Effector memory CD8-positive, alpha-beta T cell (primary cell): ENCODE data around the gene OSCP1.
A peak's percentile ranks its signal among the peaks of the same experiment; 100 is the strongest.

ENCODE experiments used
- ATAC-seq: fragments of 150-1000 bp; cut with Tn5 transposase; replicated peaks from 2 replicates; pipeline ENCODE4 v1.10.0; 2021; ENCODE audit warnings: mild to moderate bottlenecking, moderate library complexity
- DNase-seq, 3 experiments: peaks; one replicate each; pipeline ENCODE4 v3.0.0; 2021
- H3K27ac Mint-ChIP-seq, 2 donors: one replicate each; pipeline ENCODE4 v1.8.0; 2022; ENCODE audit warnings: mild to moderate bottlenecking in 2 of 2, mixed read lengths in 2 of 2, moderate library complexity in 2 of 2
- H3K27me3 Mint-ChIP-seq, 2 donors: one replicate each; pipeline ENCODE4 v1.8.0; 2022; ENCODE audit warnings: mixed read lengths in 2 of 2
- H3K36me3 Mint-ChIP-seq: one replicate; pipeline ENCODE4 v1.8.0; 2022; ENCODE audit warnings: mild to moderate bottlenecking, moderate library complexity, mixed read lengths; ENCODE audit not compliant: insufficient read depth
- H3K4me1 Mint-ChIP-seq, 2 donors: one replicate each; pipeline ENCODE4 v1.8.0; 2022; ENCODE audit warnings: low read depth in 2 of 2, mixed read lengths in 2 of 2
- H3K4me3 Mint-ChIP-seq, 2 donors: one replicate each; pipeline ENCODE4 v1.8.0; 2022; ENCODE audit warnings: mild to moderate bottlenecking in 2 of 2, mixed read lengths in 2 of 2, moderate library complexity in 2 of 2
- H3K9me3 Mint-ChIP-seq, 2 donors: one replicate each; pipeline ENCODE4 v1.8.0; 2022; ENCODE audit warnings: mixed read lengths in 2 of 2

The OSCP1 gene

DNA sequence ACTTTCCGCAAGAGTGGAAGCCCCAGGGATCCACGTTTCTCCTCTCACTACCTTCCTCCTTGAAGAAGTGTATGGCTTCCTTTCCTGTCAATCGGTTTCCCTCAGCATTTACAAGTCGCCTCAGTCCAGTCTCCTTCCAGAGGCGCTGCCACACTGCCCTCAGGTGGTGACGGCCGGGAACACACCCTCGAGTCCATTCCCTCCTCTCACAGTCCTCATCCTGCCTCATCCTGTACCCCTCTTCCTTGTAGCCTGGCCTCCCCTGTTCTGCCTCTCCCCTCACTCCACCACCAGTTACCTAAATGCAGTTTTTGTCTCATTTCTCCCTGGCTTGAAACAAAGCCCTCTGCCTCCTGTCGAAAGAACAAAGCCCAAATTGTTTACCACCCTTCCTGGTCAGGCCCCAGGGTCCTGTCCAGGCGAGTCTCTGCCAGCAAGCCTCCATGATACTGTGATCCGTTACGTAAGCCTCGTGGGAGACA is 29.4 kb downstream of the OSCP1 start:
- H3K4me1 Mint-ChIP-seq: peaks cover 7 to 9% of the 10 kb centered on the region in 2 donors
- no peak overlapping the region for H3K4me3 Mint-ChIP-seq

DNA sequence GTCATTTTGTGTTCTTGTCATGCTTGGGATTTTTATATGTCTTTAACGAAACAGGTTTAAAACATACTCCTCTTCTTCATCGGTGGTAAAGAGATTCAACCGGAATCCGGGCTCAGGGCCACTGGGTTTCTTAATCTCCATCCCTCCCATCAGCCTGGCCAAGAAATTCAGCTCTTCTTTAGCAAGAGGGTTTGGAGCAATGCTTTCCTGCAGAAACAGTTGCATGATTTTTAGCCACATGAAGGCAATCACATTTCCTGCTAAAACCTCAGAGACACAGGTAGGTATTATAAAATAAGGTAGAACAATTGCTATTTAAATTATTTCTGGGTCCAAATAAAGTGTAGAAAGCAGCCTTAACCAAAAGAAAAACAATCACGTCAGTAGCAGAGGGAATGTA is 29.8 kb downstream of the OSCP1 start:
- H3K27ac Mint-ChIP-seq: peak overlapping the region in 1 of 2 donors; percentile 86

More for the DNA sequence above, 29.4 kb downstream of the OSCP1 start:
- peak overlapping the region in 1 of 2 donors; percentile 86 for H3K27ac Mint-ChIP-seq
- DNase-seq: peak; percentile 86 to 92 (median 91)
- no peaks in the 10 kb centered on the region for H3K36me3 Mint-ChIP-seq
- H3K9me3 Mint-ChIP-seq: no peaks in the 10 kb centered on the region
- no peaks in the 10 kb centered on the region for H3K27me3 Mint-ChIP-seq
- peak; percentile 98 for ATAC-seq

DNA sequence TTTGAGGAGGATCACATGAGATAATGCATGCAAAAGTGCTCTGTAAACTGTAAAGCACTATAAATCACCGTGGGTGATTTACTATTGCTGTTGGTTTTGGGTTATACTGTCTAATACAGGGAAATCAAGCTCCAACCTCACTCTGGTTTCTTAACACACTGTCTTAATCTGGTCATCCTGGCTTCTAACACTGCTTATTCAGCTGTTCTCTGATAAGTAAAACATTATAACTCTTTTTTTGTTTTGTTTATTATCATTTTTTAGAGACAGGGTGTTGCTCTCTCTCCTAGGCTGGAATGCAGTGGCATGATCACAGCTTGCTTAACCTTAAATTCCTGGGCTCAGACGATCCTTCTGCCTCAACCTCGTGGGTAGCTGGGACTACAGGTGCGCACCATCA is 30.7 kb downstream of the OSCP1 start:
- H3K27me3 Mint-ChIP-seq: no peaks in the 10 kb centered on the region
- no peaks in the 10 kb centered on the region for H3K9me3 Mint-ChIP-seq
- H3K4me1 Mint-ChIP-seq: peaks cover 7 to 9% of the 10 kb centered on the region in 2 donors
- no peak for DNase-seq
- no peaks in the 10 kb centered on the region for H3K36me3 Mint-ChIP-seq
- no peak overlapping the region for H3K4me3 Mint-ChIP-seq
- no peak for ATAC-seq
- H3K27ac Mint-ChIP-seq: no peak overlapping the region

More for the DNA sequence above, 29.8 kb downstream of the OSCP1 start:
- Mint-ChIP-seq H3K36me3 (no peaks in the 10 kb centered on the region), H3K4me1 (peaks cover 7 to 9% of the 10 kb centered on the region in 2 donors), H3K9me3 (no peaks in the 10 kb centered on the region), H3K4me3 (no peak overlapping the region), H3K27me3 (no peaks in the 10 kb centered on the region)
- peak; percentile 51 for ATAC-seq
- DNase-seq: no peak

DNA sequence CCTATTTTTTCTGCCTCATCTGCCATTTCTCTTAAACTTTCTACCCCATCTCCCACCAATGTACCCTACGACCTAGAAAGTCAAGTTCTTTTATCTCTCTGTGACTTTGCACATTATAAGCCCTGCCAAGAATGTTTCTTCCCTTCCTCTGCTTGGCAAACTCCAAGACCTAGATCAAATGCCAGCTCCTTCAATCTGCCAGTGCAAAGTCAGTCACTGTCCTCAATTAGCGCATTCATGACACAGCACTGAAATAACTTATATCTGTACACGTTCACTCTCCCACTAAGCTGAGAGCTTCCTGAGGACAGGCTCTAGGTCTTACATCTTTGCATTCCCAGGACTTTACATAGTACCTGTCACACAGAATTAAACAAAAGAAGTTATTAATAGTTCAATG is 31.1 kb downstream of the OSCP1 start:
- Mint-ChIP-seq H3K4me3 (no peak overlapping the region), H3K27me3 (no peaks in the 10 kb centered on the region), H3K9me3 (no peaks in the 10 kb centered on the region), H3K36me3 (no peaks in the 10 kb centered on the region), H3K27ac (no peak overlapping the region), H3K4me1 (peaks cover 7 to 9% of the 10 kb centered on the region in 2 donors)
- no peak for ATAC-seq
- no peak for DNase-seq

DNA sequence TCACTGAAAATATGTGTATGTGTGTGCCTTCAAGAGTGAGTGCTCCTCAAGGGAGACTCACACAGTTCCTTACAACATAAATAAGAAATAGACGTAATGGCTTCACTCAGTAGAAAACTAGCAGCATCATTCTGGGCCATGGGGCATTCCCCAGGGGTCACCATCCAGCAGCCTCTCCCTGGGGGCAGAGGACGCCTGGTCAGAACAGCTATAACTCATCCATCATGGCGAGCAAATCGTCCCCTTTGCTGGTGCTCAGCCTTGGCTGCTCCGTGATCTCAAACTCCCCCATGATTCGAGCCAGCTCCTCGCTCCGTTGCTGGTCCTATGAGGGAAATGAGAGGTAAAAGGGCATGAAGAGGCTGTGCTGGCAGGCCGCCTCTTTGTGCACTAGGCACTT is 32.3 kb downstream of the OSCP1 start:
- H3K4me1 Mint-ChIP-seq: peaks cover 7 to 9% of the 10 kb centered on the region in 2 donors
- ATAC-seq: no peak
- H3K27me3 Mint-ChIP-seq: no peaks in the 10 kb centered on the region
- no peaks in the 10 kb centered on the region for H3K9me3 Mint-ChIP-seq
- peaks cover 3% of the 10 kb centered on the region for H3K36me3 Mint-ChIP-seq
- no peak overlapping the region for H3K4me3 Mint-ChIP-seq
- no peak overlapping the region for H3K27ac Mint-ChIP-seq
- DNase-seq: no peak

DNA sequence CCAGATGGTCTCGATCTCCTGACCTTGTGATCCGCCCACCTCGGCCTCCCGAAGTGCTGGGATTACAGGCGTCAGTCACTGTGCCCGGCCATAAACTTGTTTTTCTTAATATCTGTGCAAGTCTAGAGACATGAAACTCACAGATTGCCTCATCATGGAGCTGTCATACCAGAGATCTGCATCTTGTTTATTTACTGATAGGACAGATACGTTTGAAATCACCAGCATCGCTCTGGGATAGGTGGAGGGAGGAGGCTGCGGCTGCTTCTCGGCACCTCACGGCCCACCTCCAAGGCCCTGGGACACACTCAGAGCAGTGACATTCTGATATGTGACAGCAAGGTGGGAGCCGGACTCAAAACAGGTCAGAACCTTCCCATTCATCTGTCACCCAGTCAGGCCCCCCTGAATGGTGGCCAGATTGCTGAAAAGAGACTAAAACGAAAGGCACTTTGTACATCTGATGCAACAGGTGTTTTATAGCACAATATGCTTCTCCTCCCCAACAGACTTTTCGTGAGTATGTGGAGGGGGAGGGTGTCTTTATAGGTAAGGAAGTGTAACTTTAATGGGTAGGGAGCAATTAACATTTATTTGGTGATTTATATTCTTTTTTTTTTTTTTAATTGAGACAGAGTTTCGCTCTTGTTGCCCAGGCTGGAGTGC is 34.5 kb downstream of the OSCP1 start:
- ATAC-seq (no peak), DNase-seq (no peak)
- Mint-ChIP-seq H3K9me3 (no peaks in the 10 kb centered on the region), H3K27ac (no peak overlapping the region), H3K4me1 (peaks cover 4 to 7% of the 10 kb centered on the region in 2 donors), H3K4me3 (no peak overlapping the region), H3K27me3 (no peaks in the 10 kb centered on the region), H3K36me3 (peaks cover 6% of the 10 kb centered on the region)

DNA sequence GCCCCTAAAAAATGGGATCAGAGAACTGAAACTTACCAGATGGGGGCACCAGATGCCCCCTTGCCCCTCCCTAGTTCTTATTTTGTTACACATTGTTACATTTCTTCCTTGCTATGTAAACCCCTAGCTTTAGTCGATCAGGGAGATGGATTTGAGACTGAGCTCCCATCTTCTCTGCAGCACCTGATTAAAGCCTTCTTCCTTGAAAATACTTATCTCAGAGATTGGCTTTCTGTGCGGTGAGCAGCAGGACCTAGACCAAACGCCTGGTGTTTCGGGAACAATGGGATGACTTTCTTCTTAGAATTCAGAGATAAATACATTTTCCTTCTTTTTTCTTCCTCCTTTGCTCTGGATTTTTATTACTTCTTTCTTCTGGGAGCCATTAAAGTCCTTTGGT is 35.9 kb downstream of the OSCP1 start:
- H3K27me3 Mint-ChIP-seq: no peaks in the 10 kb centered on the region

DNA sequence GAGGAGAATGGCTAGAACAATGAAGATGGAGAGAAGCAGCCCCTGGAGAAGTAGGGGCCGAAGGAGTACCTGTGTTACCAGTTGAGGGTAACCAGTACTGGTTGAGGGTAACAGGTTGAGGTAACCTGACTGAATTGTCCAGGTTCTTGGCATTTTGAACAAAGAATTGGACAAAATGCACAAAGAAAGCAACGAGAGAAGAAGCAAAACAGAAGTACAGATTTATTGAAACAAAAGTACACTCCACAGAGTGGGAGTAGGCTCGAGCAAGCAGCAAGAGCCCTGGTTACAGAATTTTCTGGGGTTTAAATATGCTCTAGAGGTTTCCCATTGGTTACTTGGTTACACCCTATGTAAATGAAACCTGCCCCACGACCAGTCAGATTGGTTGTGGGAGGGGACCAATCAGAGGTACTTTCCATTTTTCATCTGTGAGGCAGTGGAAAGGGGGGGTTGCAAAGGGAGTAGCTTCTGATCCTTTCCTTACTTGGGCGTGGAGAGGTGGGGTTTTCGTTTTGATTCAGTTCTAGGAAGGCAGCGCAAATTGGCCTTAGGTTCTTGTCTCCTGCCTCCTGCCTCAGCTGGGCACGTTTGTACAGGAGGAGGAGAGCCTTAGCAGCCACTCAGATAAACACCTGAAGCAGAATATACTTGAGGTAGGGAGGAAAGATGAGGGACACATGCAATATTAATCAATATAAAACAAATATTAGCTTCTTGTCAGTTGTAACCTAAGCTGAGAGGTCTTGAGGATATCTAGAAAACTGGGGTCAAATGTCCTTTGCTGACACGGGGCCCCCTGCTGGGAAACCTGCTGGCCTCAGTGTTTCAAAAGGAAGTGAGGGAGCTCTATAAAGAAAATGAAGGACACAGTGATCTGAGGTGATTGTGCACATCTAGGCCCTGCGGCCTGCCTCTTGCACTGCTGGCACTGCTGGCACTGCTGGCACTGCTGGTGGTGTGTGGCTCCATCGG is 38.3 kb downstream of the OSCP1 start:
- Mint-ChIP-seq H3K9me3 (no peaks in the 10 kb centered on the region), H3K36me3 (peaks cover 7% of the 10 kb centered on the region), H3K27me3 (no peaks in the 10 kb centered on the region), H3K4me1 (peaks cover 0 to 2% of the 10 kb centered on the region in 2 donors), H3K4me3 (peak overlapping the region; percentile 18 to 25), H3K27ac (peak overlapping the region in 1 of 2 donors; percentile 25)
- DNase-seq (no peak), ATAC-seq (peak; percentile 88)

More for the DNA sequence above, 35.9 kb downstream of the OSCP1 start:
- peaks cover 7% of the 10 kb centered on the region for H3K36me3 Mint-ChIP-seq
- no peak overlapping the region for H3K4me3 Mint-ChIP-seq
- H3K27ac Mint-ChIP-seq: no peak overlapping the region
- no peaks in the 10 kb centered on the region for H3K9me3 Mint-ChIP-seq
- no peak for ATAC-seq
- peaks cover 0 to 2% of the 10 kb centered on the region in 2 donors for H3K4me1 Mint-ChIP-seq
- DNase-seq: no peak

DNA sequence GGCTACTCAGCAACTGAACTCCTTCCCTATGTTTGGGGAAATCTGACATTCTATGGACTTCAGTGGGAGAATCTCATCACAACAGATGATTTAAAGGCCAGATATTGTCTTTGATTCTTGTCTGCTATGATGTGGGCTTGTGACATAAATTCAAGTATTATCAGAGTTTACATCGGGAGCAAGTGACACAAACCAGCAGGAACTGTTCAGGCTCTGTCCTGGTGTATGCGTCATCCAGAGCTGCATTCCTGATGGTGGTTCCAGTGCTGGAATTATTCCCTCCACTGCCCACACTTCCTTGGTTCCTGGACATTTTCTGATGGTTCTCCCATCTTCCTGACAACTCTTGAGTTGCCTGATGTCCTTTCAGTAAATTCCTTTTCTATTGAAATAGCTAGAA is 41.8 kb downstream of the OSCP1 start:
- Mint-ChIP-seq H3K9me3 (no peaks in the 10 kb centered on the region), H3K4me1 (peaks cover 0 to 4% of the 10 kb centered on the region in 2 donors), H3K36me3 (peaks cover 4% of the 10 kb centered on the region), H3K4me3 (no peak overlapping the region), H3K27ac (no peak overlapping the region), H3K27me3 (no peaks in the 10 kb centered on the region)
- no peak for DNase-seq
- ATAC-seq: no peak

DNA sequence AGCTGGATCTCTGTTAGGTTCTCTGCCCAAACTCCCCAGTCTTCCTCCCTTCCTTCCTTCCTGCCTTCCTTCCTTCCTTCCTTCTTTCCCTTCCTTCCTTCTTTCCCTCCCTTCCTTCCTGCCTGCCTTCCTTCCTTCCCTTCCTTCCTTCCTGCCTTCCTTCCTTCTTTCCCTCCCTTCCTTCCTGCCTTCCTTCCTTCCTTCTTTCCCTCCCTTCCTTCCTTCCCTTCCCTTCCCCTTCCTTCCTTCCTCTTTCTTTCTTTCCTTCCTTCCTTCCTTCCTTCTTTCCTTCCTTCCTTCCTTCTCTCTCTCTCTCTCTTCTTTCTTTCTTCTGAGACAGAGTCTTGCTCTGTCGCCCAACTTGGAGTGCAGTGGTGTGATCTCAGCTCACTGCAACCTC is 43.8 kb downstream of the OSCP1 start:
- DNase-seq: no peak
- Mint-ChIP-seq H3K27me3 (no peaks in the 10 kb centered on the region), H3K36me3 (peaks cover 4% of the 10 kb centered on the region), H3K4me1 (peaks cover 0 to 2% of the 10 kb centered on the region in 2 donors), H3K4me3 (no peak overlapping the region), H3K9me3 (no peaks in the 10 kb centered on the region), H3K27ac (peak overlapping the region in 1 of 2 donors; percentile 19)
- ATAC-seq: no peak

DNA sequence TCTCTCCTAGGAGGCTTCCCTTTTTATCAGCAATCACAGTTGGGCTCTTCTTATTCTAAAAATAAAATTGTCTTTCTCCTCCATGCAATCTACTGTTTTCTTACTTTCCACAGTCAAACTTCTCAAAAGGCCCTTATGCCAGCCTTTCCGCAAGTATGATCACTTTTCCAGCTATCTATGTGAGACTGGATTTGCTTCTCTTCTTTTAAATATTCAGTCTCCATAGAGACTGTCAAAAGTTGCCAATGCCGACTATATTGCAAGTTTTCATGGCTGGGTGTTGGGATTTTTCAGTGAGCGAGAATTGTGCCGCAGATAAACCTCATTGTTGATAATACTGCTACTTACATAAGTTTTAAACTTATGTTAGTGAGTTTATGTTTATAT is 47.8 kb downstream of the OSCP1 start:
- Mint-ChIP-seq H3K36me3 (peaks cover 11% of the 10 kb centered on the region), H3K9me3 (no peaks in the 10 kb centered on the region), H3K4me1 (peaks cover 12 to 18% of the 10 kb centered on the region in 2 donors), H3K4me3 (no peak overlapping the region), H3K27ac (no peak overlapping the region), H3K27me3 (no peaks in the 10 kb centered on the region)
- no peak for ATAC-seq
- no peak for DNase-seq

DNA sequence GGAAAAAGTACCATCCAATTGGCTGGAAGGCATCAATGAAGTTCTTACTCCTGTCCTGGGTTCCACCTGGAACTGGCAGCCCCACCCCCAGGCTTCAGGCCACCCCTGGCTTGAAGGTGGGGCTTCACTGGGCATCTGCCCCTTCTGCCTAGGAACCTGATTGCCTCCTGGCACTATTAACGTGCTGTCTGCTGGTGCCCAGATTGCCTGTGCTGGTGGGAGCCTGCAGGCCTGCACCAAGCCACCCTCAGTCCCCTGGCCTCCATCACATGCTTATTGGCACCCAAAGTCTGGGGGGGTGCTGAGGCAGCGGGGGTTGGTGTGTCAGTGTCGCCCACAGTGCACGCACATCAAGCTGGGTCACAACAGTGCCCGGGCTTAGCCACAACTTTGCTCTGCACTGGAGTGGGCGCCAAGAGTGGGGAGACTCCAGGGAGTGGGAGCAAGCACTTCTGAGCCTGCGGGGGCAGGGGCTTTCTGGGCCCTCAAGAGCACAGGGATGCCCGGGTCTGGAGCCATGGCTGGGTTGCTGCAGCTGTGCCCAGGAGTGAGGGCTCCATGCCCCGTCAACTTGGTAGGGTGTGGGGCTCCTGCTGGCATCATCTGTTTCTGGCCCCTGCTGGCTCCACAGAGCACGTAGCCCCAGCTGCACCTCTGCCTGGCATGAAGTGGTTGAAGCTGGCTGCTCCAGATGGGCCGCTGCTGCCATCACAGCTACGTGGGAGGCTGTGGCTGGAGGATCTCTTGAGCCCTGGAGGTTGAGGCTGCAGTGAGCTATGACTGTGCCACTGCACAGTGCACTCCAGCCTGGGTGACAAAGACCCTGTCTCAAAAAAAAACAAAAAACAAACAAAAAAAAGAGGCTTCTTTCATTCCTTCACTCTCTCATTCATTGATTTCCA is 48.4 kb downstream of the OSCP1 start:
- no peaks in the 10 kb centered on the region for H3K27me3 Mint-ChIP-seq
- peaks cover 11% of the 10 kb centered on the region for H3K36me3 Mint-ChIP-seq
- DNase-seq (no peak), ATAC-seq (no peak)
- H3K4me3 Mint-ChIP-seq: peak overlapping the region in 1 of 2 donors; percentile 80
- peaks cover 17 to 21% of the 10 kb centered on the region in 2 donors for H3K4me1 Mint-ChIP-seq
- no peaks in the 10 kb centered on the region for H3K9me3 Mint-ChIP-seq
- peak overlapping the region; percentile 89 for H3K27ac Mint-ChIP-seq
